B cell (primary cell): Measurements from ENCODE around the gene PREP. TPM values are rescaled to one million over a fixed set of nuclear protein-coding genes. Genes with fewer than 3 reads are reported as not detected.

Source experiments
- ATAC-seq: fragments of 200-7000 bp; cut with Tn5 transposase; one replicate; pipeline ENCODE4 v1.10.0; 2021; ENCODE audit warnings: low read depth, mild to moderate bottlenecking, moderate number of reproducible peaks, moderate library complexity
- CTCF ChIA-PET: fragments of 350-600 bp; sonication (Branson Sonifier 250); formaldehyde crosslinking; loops from one replicate; lab custom pipeline; 2021; ENCODE audit warnings: antibody characterized with exemption, inconsistent platforms; lab: Charles Lee
- POLR2A ChIA-PET: fragments of 350-600 bp; sonication (Branson Sonifier 250); formaldehyde crosslinking; loops from one replicate; lab custom pipeline; 2021; ENCODE audit warnings: antibody characterized with exemption; lab: Charles Lee
- DNase-seq: peaks from one replicate; pipeline ENCODE4 v3.0.0; 2013
- H2AFZ ChIP-seq: 2 replicates; pipeline ENCODE4 v1.6.1; 2012; ENCODE audit warnings: mild to moderate bottlenecking, low read depth, low read length; ENCODE audit not compliant: insufficient read depth, poor library complexity, severe bottlenecking
- H3K27ac ChIP-seq, 2 donors: 1 replicate in 1 of 2; 2 replicates in 1 of 2; pipeline ENCODE4 v1.5.1; 2012 to 2013; ENCODE audit warnings: low read length in 2 of 2, mild to moderate bottlenecking in 2 of 2, moderate library complexity in 1 of 2
- H3K27me3 ChIP-seq, 4 experiments: fragments of 200-600 bp in 1 of 4; sonication (generic) in 1 of 4; replicated peaks in 1 of 4; 1 replicate in 2 of 4; 2 replicates in 2 of 4; pipeline versions ENCODE4 v1.6.1 to v1.7.0; 2013 to 2016; ENCODE audit warnings: low read length in 3 of 4, mild to moderate bottlenecking in 2 of 4, mixed read lengths in 1 of 4, moderate library complexity in 1 of 4; ENCODE audit not compliant: insufficient read depth in 4 of 4, control insufficient read depth in 3 of 4; ENCODE audit errors: control extremely low read depth in 1 of 4
- H3K36me3 ChIP-seq, 2 experiments: replicated peaks in 1 of 2; 1 replicate in 1 of 2; 2 replicates in 1 of 2; pipeline versions ENCODE4 v1.6.1 to v1.7.1; 2013; ENCODE audit warnings: low read length in 1 of 2; ENCODE audit not compliant: insufficient read depth in 2 of 2, control insufficient read depth in 1 of 2; ENCODE audit errors: control extremely low read depth in 1 of 2, extremely low read depth in 1 of 2
- H3K4me1 ChIP-seq, 2 donors: fragments of 200-600 bp in 1 of 2; sonication (generic) in 1 of 2; 1 replicate in 1 of 2; 2 replicates in 1 of 2; pipeline versions ENCODE4 v1.5.1 to v1.6.1; 2013 to 2017; ENCODE audit warnings: low read length in 2 of 2; ENCODE audit not compliant: control insufficient read depth in 2 of 2, insufficient read depth in 2 of 2
- H3K4me2 ChIP-seq: replicated peaks from 2 replicates; pipeline ENCODE3; 2012; ENCODE audit warnings: mild to moderate bottlenecking, low read depth, low read length; ENCODE audit not compliant: poor library complexity, severe bottlenecking
- H3K4me3 ChIP-seq, 5 experiments: fragments of 200-600 bp in 1 of 5; sonication (generic) in 1 of 5; 1 replicate in 3 of 5; 2 replicates in 2 of 5; pipeline versions ENCODE4 v1.5.1 to v1.7.0; 2011 to 2016; ENCODE audit warnings: low read length in 4 of 5, mild to moderate bottlenecking in 4 of 5, low read depth in 2 of 5, control low read depth in 1 of 5, moderate library complexity in 1 of 5; ENCODE audit not compliant: insufficient read depth in 1 of 5; ENCODE audit errors: control extremely low read depth in 1 of 5, extremely low read depth in 1 of 5
- H3K79me2 ChIP-seq: fragments of 200-600 bp; sonication (generic); one replicate; pipeline ENCODE4 v1.6.0; 2016; ENCODE audit warnings: low read length; ENCODE audit not compliant: control insufficient read depth, insufficient read depth
- H3K9ac ChIP-seq: fragments of 200-600 bp; sonication (generic); 2 replicates; pipeline ENCODE4 v1.6.1; 2017; ENCODE audit warnings: mild to moderate bottlenecking, low read length, moderate library complexity
- H3K9me3 ChIP-seq, 3 donors: one replicate each; pipeline versions ENCODE4 v1.6.1 to v1.7.1; 2013; ENCODE audit warnings: low read length in 2 of 3; ENCODE audit not compliant: control insufficient read depth in 2 of 3, insufficient read depth in 1 of 3; ENCODE audit errors: control extremely low read depth in 1 of 3
- H4K20me1 ChIP-seq: 2 replicates; pipeline ENCODE4 v1.6.0; 2012; ENCODE audit warnings: mild to moderate bottlenecking, low read length; ENCODE audit not compliant: insufficient read depth, control insufficient read depth, poor library complexity, severe bottlenecking
- H3K27ac Mint-ChIP-seq: one replicate; pipeline ENCODE4 v1.8.0; 2021; ENCODE audit warnings: mixed read lengths
- H3K27me3 Mint-ChIP-seq: one replicate; pipeline ENCODE4 v1.8.0; 2021; ENCODE audit warnings: mixed read lengths
- H3K4me1 Mint-ChIP-seq: one replicate; pipeline ENCODE4 v1.8.0; 2021; ENCODE audit warnings: mixed read lengths
- H3K4me3 Mint-ChIP-seq: one replicate; pipeline ENCODE4 v1.8.0; 2021; ENCODE audit warnings: mixed read lengths
- H3K9me3 Mint-ChIP-seq: one replicate; pipeline ENCODE4 v1.8.0; 2022; ENCODE audit warnings: mixed read lengths; ENCODE audit not compliant: insufficient read depth
- CTCF ChIP-seq: fragments of 200-600 bp; IDR thresholded peaks from one replicate; pipeline ENCODE4 v1.8.0; 2022; ENCODE audit warnings: antibody characterized with exemption, mild to moderate bottlenecking
- EZH2 ChIP-seq: IDR thresholded peaks from 2 replicates; pipeline ENCODE4 v1.6.1; 2012; ENCODE audit warnings: borderline replicate concordance, low read depth, mild to moderate bottlenecking, moderate library complexity, low read length; ENCODE audit not compliant: insufficient read depth, poor library complexity, severe bottlenecking
- WGBS: methylation state at CpG from one replicate; pipeline ENCODE4 v1.1.5; 2013; ENCODE audit warnings: missing lambda C conversion rate; ENCODE audit not compliant: insufficient coverage; 5-methylcytosine and 5-hydroxymethylcytosine counted together
- intact Hi-C: fragments of 100-400 bp; cut with micrococcal nuclease; formaldehyde crosslinking; loops from one replicate; pipeline ENCODE4 v1.10.0; 2022
- polyA plus RNA-seq: library from polyadenylated mRNA; depleted of rRNA; stranded (reverse); fragments of >200 nt; gene quantifications from 2 replicates; pipeline ENCODE4 v1.2.3, GENCODE V29; 2012
- total RNA-seq, 2 donors: library from RNA; stranded (reverse); fragments of 120-200 nt in 1 of 2; gene quantifications; 1 replicate in 1 of 2; 2 replicates in 1 of 2; pipeline versions ENCODE4 v1.2.3 to v1.2.4, GENCODE V29; 2013 to 2022

Gene PREP
- total and polyA plus RNA-seq, 2 donors (not counting 1 experiment from before 2014, with no cell fraction given): 12.2 to 27.0 TPM

- no peaks in the 10 kb centered on the region for H3K27me3 ChIP-seq
- H2AFZ ChIP-seq: no peak overlapping the region
- H3K79me2 ChIP-seq: no peaks in the 10 kb centered on the region
- Mint-ChIP-seq H3K9me3 (no peaks in the 10 kb centered on the region), H3K4me1 (no peaks in the 10 kb centered on the region), H3K27ac (no peak overlapping the region), H3K4me3 (no peak overlapping the region), H3K27me3 (no peaks in the 10 kb centered on the region)
- H3K9ac ChIP-seq: no peak overlapping the region
- WGBS: 92% methylated on average over 2 of the region's 3 CpGs
- H4K20me1 ChIP-seq: no peaks in the 10 kb centered on the region
- peaks cover 4 to 25% of the 10 kb centered on the region in 2 experiments for H3K36me3 ChIP-seq
- ChIA-PET POLR2A (no interaction called here), CTCF (no interaction called here)
- TF ChIP-seq CTCF (no peak), EZH2 (no peak)
- H3K4me2 ChIP-seq: no peak overlapping the region
- intact Hi-C loops: no loop called here
- peaks cover 0 to 2% (median 0%) of the 10 kb centered on the region in 3 donors for H3K9me3 ChIP-seq
- H3K4me3 ChIP-seq: no peak overlapping the region
- no peak for DNase-seq
- no peak for ATAC-seq
- H3K4me1 ChIP-seq: no peaks in the 10 kb centered on the region
- H3K27ac ChIP-seq: no peak overlapping the region
These were observed 56.8 kb downstream of the PREP start for GRCh38 chr6:105346052-105346451.

GRCh38 chr6:105345506-105345905, 57.4 kb downstream of the PREP start:
- no peaks in the 10 kb centered on the region for H4K20me1 ChIP-seq
- no peaks in the 10 kb centered on the region for H3K9me3 Mint-ChIP-seq
- H3K4me3 Mint-ChIP-seq: no peak overlapping the region
- H3K27ac Mint-ChIP-seq: no peak overlapping the region
- H3K79me2 ChIP-seq: no peaks in the 10 kb centered on the region
- ChIA-PET CTCF (no interaction called here), POLR2A (no interaction called here)
- peaks cover 1 to 21% of the 10 kb centered on the region in 2 experiments for H3K36me3 ChIP-seq
- H3K4me3 ChIP-seq: no peak overlapping the region
- no peak overlapping the region for H3K9ac ChIP-seq
- ATAC-seq (no peak), DNase-seq (no peak)
- no peaks in the 10 kb centered on the region for H3K27me3 ChIP-seq
- peaks cover 0 to 2% (median 0%) of the 10 kb centered on the region in 3 donors for H3K9me3 ChIP-seq
- no peaks in the 10 kb centered on the region for H3K27me3 Mint-ChIP-seq
- intact Hi-C loops: no loop called here
- H3K4me1 Mint-ChIP-seq: no peaks in the 10 kb centered on the region
- no peak for TF ChIP-seq EZH2
- TF ChIP-seq CTCF: no peak
- no peak overlapping the region for H3K4me2 ChIP-seq
- H3K27ac ChIP-seq: no peak overlapping the region
- no peak overlapping the region for H2AFZ ChIP-seq
- 100% methylated on average over 4 of the region's 4 CpGs for WGBS
- no peaks in the 10 kb centered on the region for H3K4me1 ChIP-seq
